Spleen (tissue), 11 donors: Measurements from ENCODE around the gene CALN1. TPM values are rescaled to one million over a fixed set of nuclear protein-coding genes. Genes with fewer than 3 reads are reported as not detected.

Experiments
- DNase-seq: peaks from one replicate; pipeline ENCODE4 v3.0.0-alpha.2; 2020
- H3K27ac ChIP-seq, 8 donors: fragments of 200-600 bp; sonication (generic) in 7 of 8; 1 replicate in 4 of 8; 2 replicates in 4 of 8; pipeline versions ENCODE4 v1.5.0 to v1.8.0; 2016 to 2021; ENCODE audit warnings: inconsistent platforms in 4 of 8, mild to moderate bottlenecking in 4 of 8, moderate library complexity in 1 of 8
- H3K27me3 ChIP-seq, 7 donors: fragments of 200-600 bp; sonication (generic) in 6 of 7; replicated peaks in 1 of 7; 1 replicate in 4 of 7; 2 replicates in 3 of 7; pipeline versions ENCODE4 v1.5.0 to v1.8.0; 2016 to 2021; ENCODE audit warnings: inconsistent platforms in 3 of 7, mild to moderate bottlenecking in 1 of 7
- H3K36me3 ChIP-seq, 6 donors: fragments of 200-600 bp; sonication (generic) in 5 of 6; 1 replicate in 4 of 6; 2 replicates in 2 of 6; pipeline versions ENCODE4 v1.5.0 to v1.8.0; 2016 to 2021; ENCODE audit warnings: inconsistent platforms in 2 of 6
- H3K4me1 ChIP-seq, 6 donors: fragments of 200-600 bp; sonication (generic) in 5 of 6; 1 replicate in 3 of 6; 2 replicates in 3 of 6; pipeline versions ENCODE4 v1.5.0 to v1.8.0; 2016 to 2021; ENCODE audit warnings: inconsistent platforms in 3 of 6
- H3K4me3 ChIP-seq, 8 donors: fragments of 200-600 bp; sonication (generic) in 7 of 8; 1 replicate in 4 of 8; 2 replicates in 4 of 8; pipeline versions ENCODE4 v1.5.0 to v1.8.0; 2016 to 2021; ENCODE audit warnings: inconsistent platforms in 4 of 8, mild to moderate bottlenecking in 4 of 8, moderate library complexity in 2 of 8
- H3K9me3 ChIP-seq, 8 donors: fragments of 200-600 bp; sonication (generic) in 7 of 8; 1 replicate in 4 of 8; 2 replicates in 4 of 8; pipeline versions ENCODE4 v1.5.0 to v1.8.0; 2016 to 2021; ENCODE audit warnings: inconsistent platforms in 4 of 8
- POLR2A ChIP-seq, 3 donors: fragments of 450-650 bp; IDR thresholded peaks; one replicate each; pipeline ENCODE4 v1.5.1; 2017; ENCODE audit warnings: antibody characterized with exemption in 3 of 3, mild to moderate bottlenecking in 1 of 3
- POLR2AphosphoS5 ChIP-seq, 3 donors: sonication (generic); formaldehyde crosslinking; IDR thresholded peaks; one replicate each; pipeline ENCODE4 v1.5.1; 2017; ENCODE audit warnings: antibody characterized with exemption in 3 of 3
- WGBS, 5 donors: extraction: QIAGEN DNeasy Blood & Tissue Kit in 3 of 5; methylation state at CpG; one replicate each; pipeline versions ENCODE4 v1.1.5 to v1.1.7; 2013 to 2018; 5-methylcytosine and 5-hydroxymethylcytosine counted together
- intact Hi-C: fragments of 100-400 bp; cut with DNase I; formaldehyde crosslinking; loops from one replicate; pipeline ENCODE4 v1.15.0; 2023; ENCODE audit warnings: low total_unique reads
- polyA plus RNA-seq, 3 donors: library from polyadenylated mRNA; stranded (reverse); fragments of 200-250 nt; gene quantifications; one replicate each; pipeline ENCODE4 v1.2.1, GENCODE V29; 2013
- total RNA-seq, 7 donors: library from RNA; depleted of rRNA in 3 of 7; stranded (reverse); fragments of >200 nt in 3 of 7; fragmentation: NEBNext Ultra II Directional in 4 of 7; extraction: Animal tissue kit (Norgen Biotek cat#: 25700) in 4 of 7; gene quantifications; one replicate each; pipeline versions ENCODE4 v1.1.0 to v1.2.1, GENCODE V29; 2016 to 2021
- TF ChIP-seq, protein P1 (sequence below), 11 experiments: fragments of 200-600 bp in 7 of 11; fragments of 450-650 bp in 4 of 11; sonication (generic) in 4 of 11; IDR thresholded peaks in 8 of 11; conservative IDR thresholded peaks in 3 of 11; 1 replicate in 7 of 11; 2 replicates in 4 of 11; pipeline versions ENCODE4 v1.4.0 to v1.8.0; 2016 to 2021; ENCODE audit warnings: antibody characterized with exemption in 11 of 11, inconsistent platforms in 4 of 11, mild to moderate bottlenecking in 1 of 11
- donor health status: healthy with polysubstance abuse.
- donor health status: DM: no; HTN: no; CAD: no; lungs with moderate emphysema.
- donor health status: DM: no; HTN: no; CAD: no.
- donor health status: Bipolar disorder and iron deficiency.
- donor health status: healthy.
- donor health status: DM: no; HTN: no; CAD: no.
- donor health status: DM: yes; HTN: yes; CAD: no.

The CALN1 gene
- total and polyA plus RNA-seq, 10 donors: under 0.01 to 0.19 (median 0.03) TPM; not detected in 7

DNA sequence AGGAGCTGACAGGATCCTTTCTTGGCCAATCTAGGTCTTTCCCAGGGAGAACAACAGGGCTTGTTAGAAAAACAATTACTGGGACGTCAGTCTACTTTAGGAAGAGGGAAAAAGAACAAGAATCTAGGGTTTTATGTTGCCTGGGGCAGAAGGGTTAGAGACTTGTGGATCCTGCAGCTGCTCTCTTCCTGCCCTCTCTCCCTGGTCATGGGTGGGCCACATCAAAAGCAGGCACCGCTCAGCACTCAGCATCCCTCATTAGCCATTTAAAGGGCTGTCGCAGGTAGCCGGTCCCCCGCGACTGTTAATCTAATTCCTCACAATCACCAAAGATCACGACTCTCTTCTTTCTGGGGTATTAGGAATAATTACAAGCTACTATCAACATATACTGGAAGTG is 631.9 kb downstream of the CALN1 start:
- WGBS, 5 donors: 69 to 75% (median 72%) methylated on average over 7 of the region's 7 CpGs
- intact Hi-C loops: no loop called here
- Histone ChIP-seq H3K4me3 (no peak overlapping the region), H3K4me1 (no peaks in the 10 kb centered on the region), H3K9me3 (peaks cover 0 to 7% (median 0%) of the 10 kb centered on the region in 8 donors), H3K36me3 (no peaks in the 10 kb centered on the region), H3K27me3 (peaks cover 0 to 4% (median 0%) of the 10 kb centered on the region in 7 donors), H3K27ac (no peak overlapping the region)
- TF ChIP-seq POLR2A (IDR thresholded peaks at IDR 0.05) (no peak), POLR2AphosphoS5 (IDR thresholded peaks at IDR 0.05) (no peak)
- TF ChIP-seq, protein P1, sequence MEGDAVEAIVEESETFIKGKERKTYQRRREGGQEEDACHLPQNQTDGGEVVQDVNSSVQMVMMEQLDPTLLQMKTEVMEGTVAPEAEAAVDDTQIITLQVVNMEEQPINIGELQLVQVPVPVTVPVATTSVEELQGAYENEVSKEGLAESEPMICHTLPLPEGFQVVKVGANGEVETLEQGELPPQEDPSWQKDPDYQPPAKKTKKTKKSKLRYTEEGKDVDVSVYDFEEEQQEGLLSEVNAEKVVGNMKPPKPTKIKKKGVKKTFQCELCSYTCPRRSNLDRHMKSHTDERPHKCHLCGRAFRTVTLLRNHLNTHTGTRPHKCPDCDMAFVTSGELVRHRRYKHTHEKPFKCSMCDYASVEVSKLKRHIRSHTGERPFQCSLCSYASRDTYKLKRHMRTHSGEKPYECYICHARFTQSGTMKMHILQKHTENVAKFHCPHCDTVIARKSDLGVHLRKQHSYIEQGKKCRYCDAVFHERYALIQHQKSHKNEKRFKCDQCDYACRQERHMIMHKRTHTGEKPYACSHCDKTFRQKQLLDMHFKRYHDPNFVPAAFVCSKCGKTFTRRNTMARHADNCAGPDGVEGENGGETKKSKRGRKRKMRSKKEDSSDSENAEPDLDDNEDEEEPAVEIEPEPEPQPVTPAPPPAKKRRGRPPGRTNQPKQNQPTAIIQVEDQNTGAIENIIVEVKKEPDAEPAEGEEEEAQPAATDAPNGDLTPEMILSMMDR (IDR thresholded peaks at IDR 0.05 in 8 of 11, conservative IDR thresholded peaks at IDR 0.05 in 3 of 11): no peak
- no peak for DNase-seq

DNA sequence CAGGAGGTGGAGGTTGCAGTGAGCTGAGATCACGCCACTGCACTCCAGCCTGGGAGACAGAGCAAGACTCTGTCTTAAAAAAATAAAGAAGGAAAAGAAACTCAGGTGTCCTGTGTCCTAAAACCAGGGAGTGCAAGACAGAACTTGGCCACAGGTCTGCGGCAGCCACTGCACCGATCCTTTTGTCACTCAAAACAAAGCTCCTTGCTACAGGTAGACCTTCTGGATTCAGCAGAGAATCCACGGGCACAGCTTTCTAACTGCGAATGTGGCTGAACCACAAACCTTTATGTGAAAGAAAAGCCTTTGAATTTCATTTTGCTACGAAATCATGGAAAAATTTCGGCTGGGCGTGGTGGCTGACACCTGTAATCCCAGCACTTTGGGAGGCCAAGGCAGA is 634.9 kb downstream of the CALN1 start:
- TF ChIP-seq POLR2A (IDR thresholded peaks at IDR 0.05): no peak
- TF ChIP-seq, protein P1 (IDR thresholded peaks at IDR 0.05 in 8 of 11, conservative IDR thresholded peaks at IDR 0.05 in 3 of 11): no peak
- TF ChIP-seq POLR2AphosphoS5 (IDR thresholded peaks at IDR 0.05): no peak
- H3K36me3 ChIP-seq: no peaks in the 10 kb centered on the region
- no peak overlapping the region for H3K27ac ChIP-seq
- intact Hi-C loops: no loop called here
- H3K4me3 ChIP-seq: no peak overlapping the region
- DNase-seq: no peak
- H3K9me3 ChIP-seq: peaks cover 0 to 2% (median 0%) of the 10 kb centered on the region in 8 donors
- 84 to 94% (median 88%) methylated on average over 8 of the region's 8 CpGs for WGBS, 5 donors
- peaks cover 0 to 7% (median 0%) of the 10 kb centered on the region in 7 donors for H3K27me3 ChIP-seq
- H3K4me1 ChIP-seq: no peaks in the 10 kb centered on the region

DNA sequence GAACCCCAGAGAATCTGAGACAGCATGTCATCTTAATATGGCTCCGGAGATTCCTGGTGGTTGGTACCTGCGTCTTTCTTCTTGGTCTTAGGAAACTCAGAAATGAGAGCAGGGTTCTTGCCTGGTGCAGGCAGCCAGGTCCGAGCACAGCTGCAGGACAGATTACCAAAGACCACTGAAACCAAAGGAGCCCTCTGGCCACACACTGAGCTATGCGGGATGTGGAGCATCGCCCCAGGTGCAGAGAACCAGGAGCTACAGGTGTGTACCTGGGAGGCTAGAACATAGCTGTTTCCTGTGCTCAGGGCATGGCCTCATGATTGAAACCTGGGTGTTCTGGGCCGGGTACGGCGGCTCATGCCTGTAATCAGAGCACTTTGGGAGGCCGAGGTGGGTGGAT is 635.4 kb downstream of the CALN1 start:
- Histone ChIP-seq H3K36me3 (no peaks in the 10 kb centered on the region), H3K4me3 (no peak overlapping the region), H3K27ac (no peak overlapping the region), H3K9me3 (no peaks in the 10 kb centered on the region), H3K27me3 (peaks cover 0 to 7% (median 0%) of the 10 kb centered on the region in 7 donors), H3K4me1 (no peaks in the 10 kb centered on the region)
- TF ChIP-seq POLR2AphosphoS5 (IDR thresholded peaks at IDR 0.05): no peak
- TF ChIP-seq, protein P1 (IDR thresholded peaks at IDR 0.05 in 8 of 11, conservative IDR thresholded peaks at IDR 0.05 in 3 of 11): no peak
- no peak for TF ChIP-seq POLR2A (IDR thresholded peaks at IDR 0.05)
- DNase-seq: no peak
- 88 to 94% (median 92%) methylated on average over 9 of the region's 9 CpGs for WGBS, 5 donors
- intact Hi-C loops: no loop called here

DNA sequence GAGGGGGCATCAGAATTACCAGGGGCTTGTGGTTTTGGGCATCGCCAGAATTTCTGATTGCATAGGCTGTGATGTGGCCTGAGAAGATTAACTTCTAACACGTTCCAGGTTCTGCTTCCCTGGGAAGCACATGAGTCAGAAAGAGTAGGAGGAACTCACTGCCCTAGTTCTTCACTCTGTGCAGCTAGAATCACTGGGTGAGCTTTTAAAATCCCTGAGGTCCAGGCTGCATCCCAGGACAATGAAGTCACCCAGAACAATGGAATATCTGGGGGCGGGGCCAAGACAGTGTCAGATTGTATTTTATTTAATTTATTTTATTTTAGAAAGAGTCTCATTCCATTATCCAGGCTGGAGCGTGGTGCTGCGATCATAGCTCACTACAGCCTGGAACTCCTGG is 636.5 kb downstream of the CALN1 start:
- no peaks in the 10 kb centered on the region for H3K9me3 ChIP-seq
- H3K4me1 ChIP-seq: no peaks in the 10 kb centered on the region
- TF ChIP-seq, protein P1 (IDR thresholded peaks at IDR 0.05 in 8 of 11, conservative IDR thresholded peaks at IDR 0.05 in 3 of 11): no peak
- TF ChIP-seq POLR2AphosphoS5 (IDR thresholded peaks at IDR 0.05): no peak
- TF ChIP-seq POLR2A (IDR thresholded peaks at IDR 0.05): no peak
- intact Hi-C loops: no loop called here
- no peaks in the 10 kb centered on the region for H3K36me3 ChIP-seq
- no peak overlapping the region for H3K27ac ChIP-seq
- peaks cover 0 to 7% (median 0%) of the 10 kb centered on the region in 7 donors for H3K27me3 ChIP-seq
- 79 to 94% (median 84%) methylated on average over 5 of the region's 5 CpGs for WGBS, 5 donors
- no peak overlapping the region for H3K4me3 ChIP-seq
- DNase-seq: no peak
